GM18511 (cell line): ENCODE results near the gene LDLRAD4.

ENCODE experiments used
- ATAC-seq: cut with Tn5 transposase; IDR thresholded peaks from one replicate; pipeline ENCODE4 v1.9.1; 2021; ENCODE audit warnings: mild to moderate bottlenecking, moderate library complexity; ENCODE audit not compliant: unreplicated experiment

LDLRAD4 gene

DNA sequence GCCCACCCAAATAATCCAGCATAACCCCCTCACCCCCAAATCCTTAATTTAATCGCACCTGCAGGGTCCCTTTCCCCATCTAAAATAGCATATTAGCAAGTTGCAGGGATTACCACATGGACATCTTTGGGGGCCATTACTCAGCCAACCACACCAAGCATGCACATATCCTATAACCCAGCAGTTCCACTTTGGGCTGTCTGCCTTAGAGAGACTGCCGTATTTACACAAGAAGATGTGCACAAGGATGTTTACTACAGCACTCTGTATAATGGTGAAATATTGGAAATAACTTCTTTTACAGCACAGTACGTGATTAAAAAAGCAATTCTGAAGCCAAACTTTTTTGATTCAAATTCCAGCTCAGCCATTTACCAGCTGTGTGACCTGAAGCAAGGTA is 17.3 kb upstream of the LDLRAD4 start:
- ATAC-seq = no peak

- no peak for ATAC-seq
Measured at GRCh38 chr18:13202571-13202970, 16.0 kb upstream of the LDLRAD4 start.

DNA sequence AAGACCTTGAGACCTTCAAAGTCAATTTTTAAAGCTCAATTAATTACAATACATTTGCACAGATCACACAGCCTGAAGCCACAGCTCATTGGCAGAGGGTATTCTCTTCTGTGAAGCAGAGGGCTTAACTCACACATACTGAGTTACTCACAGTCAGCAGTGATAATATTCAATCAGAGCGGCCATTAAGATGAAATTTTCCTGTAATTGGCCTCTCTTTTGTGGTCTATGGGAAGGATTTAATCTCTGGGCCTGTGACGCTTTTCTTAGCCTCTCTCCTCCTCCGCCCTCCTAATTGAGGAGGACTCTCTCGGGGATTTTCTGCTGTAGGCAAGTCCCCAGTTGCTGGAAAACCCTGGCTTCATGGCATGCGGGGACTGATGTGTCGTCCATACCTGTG is 12.3 kb upstream of the LDLRAD4 start:
- no peak for ATAC-seq

GRCh38 chr18:13207294-13207693 is 11.3 kb upstream of the LDLRAD4 start:
- ATAC-seq = no peak

DNA sequence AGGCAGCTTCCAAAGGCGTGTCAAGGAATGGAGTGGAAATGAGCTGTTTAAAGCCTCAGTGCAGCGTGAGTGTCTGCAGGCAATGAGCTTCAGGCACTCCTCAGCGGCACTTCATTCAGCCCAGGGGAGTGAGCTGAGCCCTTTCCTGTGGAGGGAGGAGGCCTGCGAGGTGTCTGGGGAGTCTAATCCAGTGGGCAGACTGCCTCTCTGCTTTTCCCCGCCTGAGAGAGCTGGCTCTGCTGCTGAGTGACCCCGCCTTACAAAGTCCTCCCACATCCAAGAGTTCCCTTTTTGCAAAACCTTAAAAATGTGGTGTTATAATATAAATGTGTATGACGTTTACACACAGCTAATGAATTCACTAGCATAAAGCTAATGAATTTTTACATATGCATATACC is 7.0 kb upstream of the LDLRAD4 start:
- ATAC-seq = no peak

GRCh38 chr18:13213036-13213795 is 5.3 kb upstream of the LDLRAD4 start:
- no peak for ATAC-seq

DNA sequence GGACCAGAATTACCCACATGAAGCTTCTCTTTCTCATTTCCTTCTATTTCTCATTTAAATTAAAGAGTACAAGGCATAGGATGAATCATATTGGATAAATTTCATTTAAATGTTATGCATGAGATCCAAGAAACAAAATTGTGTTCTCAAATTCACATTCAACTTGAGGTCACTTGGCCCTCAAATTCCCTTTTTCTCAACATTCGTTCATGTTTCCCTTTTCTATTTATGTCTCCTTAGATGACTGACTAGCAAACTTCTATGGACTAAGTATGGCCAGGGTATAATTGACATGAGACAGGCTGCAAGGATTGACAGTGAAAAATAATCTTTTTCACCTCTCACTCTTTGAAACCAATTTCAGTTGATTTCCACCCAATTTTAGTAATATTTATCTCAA is 4.0 kb upstream of the LDLRAD4 start:
- ATAC-seq = no peak

DNA sequence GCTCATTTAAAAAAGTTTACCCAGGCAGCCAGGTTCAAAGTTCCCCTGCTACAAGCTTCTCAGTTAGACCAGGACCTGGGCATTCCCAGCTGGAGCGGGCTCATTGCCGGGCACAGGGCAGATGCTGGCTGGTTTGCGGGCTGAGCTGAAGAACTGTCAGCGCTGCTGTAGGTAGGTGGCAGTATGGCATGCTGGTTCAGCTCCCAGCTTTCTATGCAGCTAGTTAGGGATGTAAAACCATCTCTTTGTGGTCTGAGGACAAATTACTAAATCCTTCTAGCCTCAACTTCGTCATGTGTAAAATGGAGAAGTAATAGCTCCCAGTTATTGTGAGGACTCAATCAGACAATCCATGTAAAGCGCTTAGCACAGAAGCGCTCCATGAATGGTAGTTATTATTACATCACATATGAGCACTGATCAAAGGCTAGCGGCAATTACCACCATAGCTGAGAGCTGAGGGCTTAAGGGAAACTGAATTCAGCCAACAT is 2.4 kb upstream of the LDLRAD4 start:
- peak; percentile 60 for ATAC-seq

- peak; percentile 49 for ATAC-seq
Measured at GRCh38 chr18:13216711-13217465, 1.7 kb upstream of the LDLRAD4 start.

GRCh38 chr18:13217466-13217961 is 1.0 kb upstream of the LDLRAD4 start:
- peak; percentile 44 for ATAC-seq

GRCh38 chr18:13217971-13218367 is 591 bp upstream of the LDLRAD4 start:
- ATAC-seq = no peak

DNA sequence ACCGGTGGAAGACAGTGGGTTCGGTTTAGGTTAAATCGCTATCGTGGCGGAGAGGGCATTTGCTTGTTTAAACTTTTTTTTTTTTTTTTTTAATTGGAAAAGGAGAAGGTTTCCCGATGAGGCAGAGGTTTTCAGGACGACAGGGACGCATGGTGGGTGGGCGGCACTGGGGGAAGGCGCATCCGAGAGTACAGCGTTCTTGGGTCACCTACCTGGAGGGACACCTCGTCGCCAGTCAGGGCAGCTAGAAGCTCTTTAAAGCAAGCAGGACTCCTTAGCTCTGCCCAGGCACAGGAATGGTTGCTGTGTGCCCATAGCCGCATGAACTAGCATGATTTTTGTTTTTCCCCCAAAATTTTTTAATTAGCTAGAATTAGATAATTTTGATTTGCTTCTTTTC is 437 bp downstream of the LDLRAD4 start:
- no peak for ATAC-seq

DNA sequence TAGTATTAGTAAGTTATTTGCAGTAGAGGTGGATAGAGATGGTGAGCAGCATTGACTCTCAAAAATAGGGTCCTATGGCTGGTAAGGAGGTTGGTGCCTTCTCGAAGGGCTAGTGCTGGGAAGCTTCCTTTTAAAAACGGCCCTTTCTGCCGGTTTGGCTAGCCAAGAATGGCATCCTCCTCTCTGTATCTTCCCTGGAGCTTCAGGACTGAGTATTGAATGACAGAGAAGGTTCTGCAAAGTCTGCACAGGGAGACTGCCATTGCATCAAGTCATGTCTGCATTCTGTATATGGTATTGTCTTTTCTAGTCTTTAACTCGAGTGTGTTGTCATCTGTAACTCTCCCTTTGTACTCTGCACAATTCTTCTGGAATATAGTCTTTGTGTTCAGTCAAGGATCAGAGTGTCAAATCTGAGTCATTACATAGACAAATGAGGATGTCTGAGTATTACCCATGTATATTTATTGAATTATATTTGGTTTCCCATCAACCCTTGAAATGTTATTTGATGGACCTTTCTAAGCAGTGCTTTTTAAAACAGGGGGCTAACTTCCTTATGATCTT is 1.1 kb downstream of the LDLRAD4 start:
- ATAC-seq = no peak

GRCh38 chr18:13220361-13220991 is 1.9 kb downstream of the LDLRAD4 start:
- no peak for ATAC-seq

GRCh38 chr18:13221869-13222855 is 3.6 kb downstream of the LDLRAD4 start:
- ATAC-seq = no peak

DNA sequence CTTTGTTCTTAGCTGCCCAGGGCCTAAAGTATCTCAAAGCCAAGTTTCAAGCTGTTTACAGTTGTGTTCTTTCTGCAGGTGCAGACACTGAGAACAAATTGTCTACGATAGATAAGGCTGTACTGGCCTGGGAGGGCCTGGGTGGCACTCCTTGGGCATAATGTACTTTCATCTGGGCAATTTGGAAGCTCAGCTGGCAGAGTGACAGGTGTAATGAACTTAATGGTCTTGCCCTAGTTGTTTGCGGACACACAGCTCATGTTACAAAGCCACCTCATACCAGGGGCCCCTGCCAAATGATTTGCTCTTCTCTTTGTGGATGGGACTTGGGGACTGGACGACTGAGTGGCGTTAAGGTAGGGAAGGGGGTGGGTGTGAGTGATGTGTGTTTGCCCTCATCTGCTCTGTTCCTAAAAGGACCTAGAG is 4.3 kb downstream of the LDLRAD4 start:
- no peak for ATAC-seq

DNA sequence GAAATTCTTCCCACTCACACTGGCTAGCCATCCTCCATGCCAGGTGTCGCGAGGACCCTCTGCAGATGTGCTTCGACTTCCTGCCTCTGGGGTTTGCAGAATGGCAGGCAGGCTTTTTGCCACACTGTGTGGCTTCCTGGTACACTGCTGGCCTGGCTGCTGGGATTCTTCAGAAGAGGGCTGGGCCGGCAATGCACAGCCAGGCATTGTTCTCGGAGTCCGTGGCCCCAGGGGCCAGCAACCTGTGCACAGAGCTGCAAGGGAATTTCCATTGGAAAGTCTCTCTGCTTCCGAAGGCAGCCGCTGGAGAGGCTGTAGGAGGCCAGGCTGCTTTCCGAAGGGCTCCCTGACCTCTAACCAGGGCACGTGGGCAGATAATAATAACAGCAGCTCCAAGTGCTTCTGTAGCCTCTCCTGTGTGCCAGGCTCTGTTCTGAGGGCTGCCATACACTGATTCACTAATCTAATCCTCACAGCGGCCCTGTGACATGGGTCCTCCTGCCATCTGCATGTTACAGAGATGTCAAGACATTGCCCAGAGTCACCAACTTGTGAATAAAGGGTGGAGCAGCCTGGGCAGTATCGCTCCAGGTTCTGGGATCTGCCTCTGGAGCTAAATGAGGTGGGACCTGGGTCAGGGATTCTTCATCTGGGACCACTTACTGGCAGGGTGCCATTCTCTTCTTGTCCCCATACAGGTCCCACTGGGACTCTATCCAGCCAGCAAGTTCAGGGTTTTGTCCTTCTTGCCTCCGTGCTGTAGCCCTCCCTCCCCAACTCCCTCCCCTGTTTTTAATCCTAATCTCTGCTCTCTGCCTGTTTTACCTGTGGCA is 5.0 kb downstream of the LDLRAD4 start:
- ATAC-seq = no peak

- no peak for ATAC-seq
Measured at GRCh38 chr18:13225261-13225660, 6.7 kb downstream of the LDLRAD4 start.

DNA sequence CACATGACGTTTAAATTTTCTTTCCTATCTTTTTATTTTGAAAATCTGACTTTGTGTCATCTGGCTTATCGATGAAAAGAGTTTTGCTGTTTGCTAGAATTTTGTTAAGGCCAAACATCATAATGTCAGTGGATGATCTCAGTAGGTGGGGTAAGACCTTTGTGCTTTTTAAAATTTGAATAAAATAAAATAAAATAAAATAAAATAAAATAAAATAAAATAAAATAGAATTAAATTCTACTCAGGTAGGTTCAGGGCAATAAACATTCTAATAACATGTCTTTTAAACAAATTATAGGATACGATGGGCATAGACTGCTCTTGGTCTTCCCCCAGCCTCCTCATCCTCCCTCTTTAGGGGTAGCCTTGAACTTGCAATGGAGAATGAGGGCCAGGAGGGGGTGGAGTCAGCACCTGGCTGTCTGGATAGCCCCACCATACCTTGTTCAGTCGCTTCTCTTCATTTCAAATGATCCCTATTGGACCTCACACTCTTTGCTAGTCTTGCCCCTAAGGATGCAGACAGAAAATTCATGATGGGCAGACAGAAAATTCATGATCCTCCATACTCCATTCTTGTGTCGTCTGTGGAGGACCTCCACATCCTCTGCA is 8.1 kb downstream of the LDLRAD4 start:
- no peak for ATAC-seq
